DOHH2 (cell line): ENCODE measurements around the gene ADCY5.

ENCODE experiments used
- H3F3A ChIP-seq: fragments of 200-600 bp; sonication (generic), shearing (Covaris generic); 2 replicates; pipeline ENCODE4 v1.6.0; 2016; ENCODE audit warnings: antibody characterized with exemption, mild to moderate bottlenecking; ENCODE audit not compliant: control insufficient read depth, insufficient read depth
- H3K27ac ChIP-seq: fragments of 200-600 bp; sonication (generic); 2 replicates; pipeline ENCODE4 v1.5.1; 2014; ENCODE audit warnings: low read depth, mild to moderate bottlenecking, low read length, moderate library complexity
- H3K27me3 ChIP-seq: fragments of 200-600 bp; sonication (generic); 2 replicates; pipeline ENCODE4 v1.6.1; 2014; ENCODE audit warnings: mild to moderate bottlenecking, low read length, mixed read lengths; ENCODE audit not compliant: control insufficient read depth
- H3K36me3 ChIP-seq: fragments of 200-600 bp; sonication (generic); 2 replicates; pipeline ENCODE4 v1.6.1; 2014; ENCODE audit warnings: mild to moderate bottlenecking, low read length, moderate library complexity, mixed read lengths; ENCODE audit not compliant: control insufficient read depth
- H3K4me1 ChIP-seq: fragments of 200-600 bp; sonication (generic); 2 replicates; pipeline ENCODE4 v1.6.1; 2014; ENCODE audit warnings: mild to moderate bottlenecking, low read length, mixed read lengths; ENCODE audit not compliant: control insufficient read depth
- H3K4me2 ChIP-seq: fragments of 200-600 bp; sonication (generic); 2 replicates; pipeline ENCODE4 v1.6.0; 2014; ENCODE audit warnings: mild to moderate bottlenecking, low read length, moderate library complexity
- H3K4me3 ChIP-seq: fragments of 200-600 bp; sonication (generic); 2 replicates; pipeline ENCODE4 v1.5.1; 2014; ENCODE audit warnings: mild to moderate bottlenecking, low read length, mixed read lengths
- H3K79me2 ChIP-seq: fragments of 200-600 bp; sonication (generic); 2 replicates; pipeline ENCODE4 v1.6.1; 2014; ENCODE audit warnings: mild to moderate bottlenecking, low read length, mixed read lengths; ENCODE audit not compliant: control insufficient read depth
- H3K9me2 ChIP-seq: fragments of 200-600 bp; sonication (generic); replicated peaks from 2 replicates; pipeline ENCODE4 v1.6.1; 2014; ENCODE audit warnings: mild to moderate bottlenecking, low read length, mixed read lengths; ENCODE audit not compliant: control insufficient read depth
- H3K9me3 ChIP-seq: fragments of 200-600 bp; sonication (generic); 2 replicates; pipeline ENCODE4 v1.6.1; 2014; ENCODE audit warnings: antibody characterized with exemption, low read length, mixed read lengths; ENCODE audit not compliant: control insufficient read depth, insufficient read depth
- H4K20me1 ChIP-seq: fragments of 200-600 bp; sonication (generic); 2 replicates; pipeline ENCODE4 v1.6.0; 2014; ENCODE audit warnings: low read depth, mild to moderate bottlenecking, antibody characterized with exemption, low read length, moderate library complexity; ENCODE audit not compliant: control insufficient read depth, insufficient read depth
- EZH2phosphoT487 ChIP-seq: fragments of 200-600 bp; sonication (generic); IDR thresholded peaks from 2 replicates; pipeline ENCODE4 v1.6.1; 2017; ENCODE audit warnings: borderline replicate concordance, mild to moderate bottlenecking, antibody characterized with exemption, low read length, moderate library complexity, mixed read lengths
- TF ChIP-seq, protein P1 (sequence below): fragments of 200-600 bp; sonication (generic); IDR thresholded peaks from one replicate; pipeline ENCODE4 v1.5.1; 2014; ENCODE audit warnings: antibody characterized with exemption, mild to moderate bottlenecking, low read depth, low read length; ENCODE audit not compliant: poor library complexity, severe bottlenecking

Gene ADCY5

DNA sequence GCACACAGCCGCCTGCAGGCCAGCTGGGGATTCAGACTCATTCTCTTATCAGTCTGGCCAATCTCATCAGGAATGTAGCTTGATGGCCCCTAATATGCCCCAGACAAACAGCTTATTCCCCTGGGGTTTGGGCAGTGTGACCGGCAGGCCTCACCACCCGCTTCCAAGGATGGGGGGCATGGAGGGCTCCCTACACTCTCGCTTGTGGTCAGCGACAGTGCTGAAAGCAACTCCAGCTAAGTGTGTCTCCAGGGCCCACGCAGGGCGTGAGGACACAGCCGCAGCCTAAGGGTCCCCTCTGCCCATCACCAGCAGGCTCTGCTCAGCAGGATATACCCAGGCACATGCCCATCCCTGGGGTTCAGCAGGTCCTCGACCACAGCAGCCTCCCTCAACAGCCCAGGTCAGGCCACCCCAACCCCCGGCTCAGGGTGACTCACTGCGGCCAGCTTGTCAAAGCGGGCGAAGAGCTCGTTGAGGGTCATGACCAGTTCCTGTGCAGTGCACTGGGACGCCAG is 116.7 kb downstream of the ADCY5 start:
- no peak overlapping the region for H3K4me2 ChIP-seq
- H3K27me3 ChIP-seq, result no peaks in the 10 kb centered on the region
- H3F3A ChIP-seq, result no peaks in the 10 kb centered on the region
- H3K36me3 ChIP-seq, result no peaks in the 10 kb centered on the region
- no peaks in the 10 kb centered on the region for H4K20me1 ChIP-seq
- H3K79me2 ChIP-seq, result no peaks in the 10 kb centered on the region
- H3K9me2 ChIP-seq, result no peaks in the 10 kb centered on the region
- H3K27ac ChIP-seq, result no peak overlapping the region
- no peak overlapping the region for H3K4me3 ChIP-seq
- TF ChIP-seq EZH2phosphoT487, result no peak
- TF ChIP-seq, protein P1, sequence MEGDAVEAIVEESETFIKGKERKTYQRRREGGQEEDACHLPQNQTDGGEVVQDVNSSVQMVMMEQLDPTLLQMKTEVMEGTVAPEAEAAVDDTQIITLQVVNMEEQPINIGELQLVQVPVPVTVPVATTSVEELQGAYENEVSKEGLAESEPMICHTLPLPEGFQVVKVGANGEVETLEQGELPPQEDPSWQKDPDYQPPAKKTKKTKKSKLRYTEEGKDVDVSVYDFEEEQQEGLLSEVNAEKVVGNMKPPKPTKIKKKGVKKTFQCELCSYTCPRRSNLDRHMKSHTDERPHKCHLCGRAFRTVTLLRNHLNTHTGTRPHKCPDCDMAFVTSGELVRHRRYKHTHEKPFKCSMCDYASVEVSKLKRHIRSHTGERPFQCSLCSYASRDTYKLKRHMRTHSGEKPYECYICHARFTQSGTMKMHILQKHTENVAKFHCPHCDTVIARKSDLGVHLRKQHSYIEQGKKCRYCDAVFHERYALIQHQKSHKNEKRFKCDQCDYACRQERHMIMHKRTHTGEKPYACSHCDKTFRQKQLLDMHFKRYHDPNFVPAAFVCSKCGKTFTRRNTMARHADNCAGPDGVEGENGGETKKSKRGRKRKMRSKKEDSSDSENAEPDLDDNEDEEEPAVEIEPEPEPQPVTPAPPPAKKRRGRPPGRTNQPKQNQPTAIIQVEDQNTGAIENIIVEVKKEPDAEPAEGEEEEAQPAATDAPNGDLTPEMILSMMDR, result no peak
- H3K4me1 ChIP-seq, result no peaks in the 10 kb centered on the region
- H3K9me3 ChIP-seq, result no peaks in the 10 kb centered on the region

DNA sequence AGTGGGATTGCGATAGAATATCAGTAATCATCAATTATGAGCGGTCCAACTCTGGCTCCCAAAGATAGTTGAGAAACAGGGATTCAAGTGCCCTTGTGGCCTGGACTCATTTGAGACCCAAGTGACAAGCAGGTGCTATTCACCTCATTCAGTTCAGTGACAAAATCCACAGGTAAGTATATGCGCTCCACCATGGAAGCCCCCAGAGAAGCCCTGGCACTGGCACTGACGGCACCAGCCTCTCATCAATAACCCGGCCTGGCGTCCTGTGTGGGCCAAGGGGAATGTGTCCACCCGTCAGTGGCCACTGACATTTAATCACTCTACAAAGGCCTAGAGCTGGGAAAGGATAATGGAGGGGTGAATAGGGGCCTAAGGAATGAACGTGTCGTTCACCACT is 117.2 kb downstream of the ADCY5 start:
- TF ChIP-seq, protein P1, result no peak
- no peak for TF ChIP-seq EZH2phosphoT487
- no peaks in the 10 kb centered on the region for H3K27me3 ChIP-seq
- H3F3A ChIP-seq, result no peaks in the 10 kb centered on the region
- no peaks in the 10 kb centered on the region for H3K9me2 ChIP-seq
- no peaks in the 10 kb centered on the region for H3K36me3 ChIP-seq
- no peaks in the 10 kb centered on the region for H3K9me3 ChIP-seq
- no peaks in the 10 kb centered on the region for H4K20me1 ChIP-seq
- no peak overlapping the region for H3K4me2 ChIP-seq
- no peaks in the 10 kb centered on the region for H3K4me1 ChIP-seq
- H3K4me3 ChIP-seq, result no peak overlapping the region
- H3K27ac ChIP-seq, result no peak overlapping the region
- no peaks in the 10 kb centered on the region for H3K79me2 ChIP-seq

DNA sequence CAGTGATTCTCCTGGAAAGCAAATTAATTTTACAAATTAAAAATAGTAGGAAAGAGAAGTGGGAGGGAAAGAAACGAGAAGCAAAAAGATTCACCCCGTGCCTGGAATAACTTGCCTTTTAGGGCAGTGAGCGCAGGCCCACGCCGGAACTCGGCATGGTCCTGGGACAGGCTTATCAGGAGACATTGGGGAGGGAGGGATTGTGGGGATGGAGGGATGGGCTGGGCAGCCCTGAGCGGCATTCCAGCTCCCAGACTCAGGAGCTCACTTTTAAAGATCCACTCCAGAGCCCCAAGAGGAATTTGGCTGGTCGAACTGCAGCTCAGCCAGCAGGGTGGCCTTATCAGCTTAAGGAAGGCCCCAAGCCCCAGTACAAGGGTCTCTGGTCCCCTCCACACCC is 117.9 kb downstream of the ADCY5 start:
- H3K4me2 ChIP-seq, result no peak overlapping the region

More for the DNA sequence above, 117.9 kb downstream of the ADCY5 start:
- Histone ChIP-seq H3K36me3 (no peaks in the 10 kb centered on the region), H3K79me2 (no peaks in the 10 kb centered on the region), H3K4me3 (no peak overlapping the region), H3K27me3 (no peaks in the 10 kb centered on the region), H4K20me1 (no peaks in the 10 kb centered on the region), H3K4me1 (no peaks in the 10 kb centered on the region), H3F3A (no peaks in the 10 kb centered on the region), H3K9me2 (no peaks in the 10 kb centered on the region), H3K27ac (no peak overlapping the region), H3K9me3 (no peaks in the 10 kb centered on the region)
- TF ChIP-seq, protein P1, result no peak
- TF ChIP-seq EZH2phosphoT487, result no peak
